ENCODE measurements around the gene NADSYN1.

- TF ChIP-seq GATA2 (IDR thresholded peaks at IDR 0.05; ENCODE audit: low read depth, low read length) (no peak), GATA3 (IDR thresholded peaks at IDR 0.05; ENCODE audit: low read depth, low read length) (no peak)
Measured at GRCh38 chr11:71542382-71542781, 89.4 kb downstream of the NADSYN1 start.
